Stimulated activated naive B cell treated with anti-CD40 and anti-IgM and Interleukin-4, amounts not matched to agents 10 μg/mL and 1 μg/mL and 100 μg/mL, for 72 hours (primary cell): Measurements from ENCODE around the gene CDH11.
A peak's percentile ranks its signal among the peaks of the same experiment; 100 is the strongest.

Experiments used
- ATAC-seq, 2 donors: fragments of 150-1000 bp; cut with Tn5 transposase; replicated peaks; 2 replicates each; pipeline ENCODE4 v1.10.0; 2021; ENCODE audit warnings: moderate library complexity in 1 of 2
- DNase-seq: peaks from one replicate; pipeline ENCODE4 v3.0.0; 2021
- H3K27ac Mint-ChIP-seq: one replicate; pipeline ENCODE4 v1.8.0; 2022; ENCODE audit warnings: mild to moderate bottlenecking, mixed read lengths
- H3K27me3 Mint-ChIP-seq, 2 donors: one replicate each; pipeline ENCODE4 v1.8.0; 2022; ENCODE audit warnings: mixed read lengths in 2 of 2
- H3K36me3 Mint-ChIP-seq, 2 donors: one replicate each; pipeline ENCODE4 v1.8.0; 2022; ENCODE audit warnings: mixed read lengths in 2 of 2, mild to moderate bottlenecking in 1 of 2
- H3K4me1 Mint-ChIP-seq, 2 donors: one replicate each; pipeline ENCODE4 v1.8.0; 2022; ENCODE audit warnings: mixed read lengths in 2 of 2, mild to moderate bottlenecking in 1 of 2
- H3K4me3 Mint-ChIP-seq, 2 donors: one replicate each; pipeline ENCODE4 v1.8.0; 2022; ENCODE audit warnings: mild to moderate bottlenecking in 2 of 2, mixed read lengths in 2 of 2, moderate library complexity in 1 of 2
- H3K9me3 Mint-ChIP-seq, 2 donors: one replicate each; pipeline ENCODE4 v1.8.0; 2022; ENCODE audit warnings: mixed read lengths in 2 of 2, mild to moderate bottlenecking in 1 of 2

CDH11 gene

GRCh38 chr16:65122724-65123395 lies 997 bp upstream of the CDH11 start:
- Mint-ChIP-seq H3K4me1 (peaks cover 0 to 2% of the 10 kb centered on the region in 2 donors), H3K9me3 (no peaks in the 10 kb centered on the region), H3K4me3 (no peak overlapping the region)

GRCh38 chr16:65120831-65121721 lies 787 bp downstream of the CDH11 start:
- no peak overlapping the region for H3K27ac Mint-ChIP-seq
- peaks cover 0 to 2% of the 10 kb centered on the region in 2 donors for H3K4me1 Mint-ChIP-seq
- H3K4me3 Mint-ChIP-seq, result no peak overlapping the region

More at GRCh38 chr16:65122724-65123395, 997 bp upstream of the CDH11 start:
- Mint-ChIP-seq H3K27ac (peak overlapping the region; percentile 81), H3K27me3 (peaks cover 37 to 62% of the 10 kb centered on the region in 2 donors), H3K36me3 (no peaks in the 10 kb centered on the region)
- DNase-seq, result no peak
- no peak for ATAC-seq

GRCh38 chr16:65120461-65120830 lies 1.4 kb downstream of the CDH11 start:
- Mint-ChIP-seq H3K36me3 (no peaks in the 10 kb centered on the region), H3K9me3 (no peaks in the 10 kb centered on the region), H3K27me3 (peaks cover 37 to 62% of the 10 kb centered on the region in 2 donors), H3K4me3 (no peak overlapping the region), H3K4me1 (peaks cover 0 to 2% of the 10 kb centered on the region in 2 donors), H3K27ac (peak overlapping the region; percentile 62)
- DNase-seq, result no peak
- ATAC-seq, result no peak

More at GRCh38 chr16:65120831-65121721, 787 bp downstream of the CDH11 start:
- DNase-seq, result no peak
- peaks cover 37 to 67% of the 10 kb centered on the region in 2 donors for H3K27me3 Mint-ChIP-seq
- H3K36me3 Mint-ChIP-seq, result no peaks in the 10 kb centered on the region
- no peaks in the 10 kb centered on the region for H3K9me3 Mint-ChIP-seq
- no peak for ATAC-seq

- Mint-ChIP-seq H3K4me1 (peaks cover 0 to 2% of the 10 kb centered on the region in 2 donors), H3K9me3 (no peaks in the 10 kb centered on the region), H3K27ac (peak overlapping the region; percentile 62), H3K36me3 (no peaks in the 10 kb centered on the region), H3K4me3 (no peak overlapping the region), H3K27me3 (peaks cover 37 to 59% of the 10 kb centered on the region in 2 donors)
- ATAC-seq, result no peak
- DNase-seq, result no peak
Observed at GRCh38 chr16:65119901-65120401, 1.9 kb downstream of the CDH11 start.

- H3K4me3 Mint-ChIP-seq, result no peak overlapping the region
- peaks cover 35 to 56% of the 10 kb centered on the region in 2 donors for H3K27me3 Mint-ChIP-seq
- no peak overlapping the region for H3K27ac Mint-ChIP-seq
- peaks cover 0 to 2% of the 10 kb centered on the region in 2 donors for H3K4me1 Mint-ChIP-seq
- ATAC-seq (no peak), DNase-seq (no peak)
- no peaks in the 10 kb centered on the region for H3K9me3 Mint-ChIP-seq
- no peaks in the 10 kb centered on the region for H3K36me3 Mint-ChIP-seq
Observed at GRCh38 chr16:65119435-65119834, 2.4 kb downstream of the CDH11 start.

- H3K4me1 Mint-ChIP-seq, result peaks cover 0 to 2% of the 10 kb centered on the region in 2 donors
- H3K27me3 Mint-ChIP-seq, result peaks cover 29 to 50% of the 10 kb centered on the region in 2 donors
- H3K27ac Mint-ChIP-seq, result no peak overlapping the region
- DNase-seq, result no peak
- no peaks in the 10 kb centered on the region for H3K36me3 Mint-ChIP-seq
- H3K9me3 Mint-ChIP-seq, result no peaks in the 10 kb centered on the region
- no peak for ATAC-seq
- H3K4me3 Mint-ChIP-seq, result no peak overlapping the region
Observed at GRCh38 chr16:65118871-65119270, 3.0 kb downstream of the CDH11 start.

- DNase-seq (peak; percentile 18), ATAC-seq (peak; percentile 80 to 82)
- no peaks in the 10 kb centered on the region for H3K36me3 Mint-ChIP-seq
- H3K27ac Mint-ChIP-seq, result peak overlapping the region; percentile 14
- H3K9me3 Mint-ChIP-seq, result no peaks in the 10 kb centered on the region
- peaks cover 19 to 41% of the 10 kb centered on the region in 2 donors for H3K27me3 Mint-ChIP-seq
- H3K4me3 Mint-ChIP-seq, result no peak overlapping the region
- H3K4me1 Mint-ChIP-seq, result no peaks in the 10 kb centered on the region
Observed at GRCh38 chr16:65117811-65118448, 3.9 kb downstream of the CDH11 start.

GRCh38 chr16:65116818-65117430 lies 4.9 kb downstream of the CDH11 start:
- H3K27me3 Mint-ChIP-seq, result peaks cover 19 to 35% of the 10 kb centered on the region in 2 donors
- no peak overlapping the region for H3K27ac Mint-ChIP-seq
- H3K4me1 Mint-ChIP-seq, result no peaks in the 10 kb centered on the region
- DNase-seq, result no peak
- H3K4me3 Mint-ChIP-seq, result no peak overlapping the region
- H3K9me3 Mint-ChIP-seq, result no peaks in the 10 kb centered on the region
- no peaks in the 10 kb centered on the region for H3K36me3 Mint-ChIP-seq
- ATAC-seq, result no peak

- Mint-ChIP-seq H3K4me1 (no peaks in the 10 kb centered on the region), H3K4me3 (no peak overlapping the region), H3K36me3 (no peaks in the 10 kb centered on the region), H3K9me3 (no peaks in the 10 kb centered on the region), H3K27me3 (peaks cover 14 to 29% of the 10 kb centered on the region in 2 donors), H3K27ac (no peak overlapping the region)
- DNase-seq (no peak), ATAC-seq (no peak)
Observed at GRCh38 chr16:65116216-65116615, 5.6 kb downstream of the CDH11 start.

- Mint-ChIP-seq H3K4me3 (no peak overlapping the region), H3K27me3 (peaks cover 4 to 12% of the 10 kb centered on the region in 2 donors), H3K4me1 (no peaks in the 10 kb centered on the region), H3K27ac (no peak overlapping the region), H3K36me3 (no peaks in the 10 kb centered on the region), H3K9me3 (no peaks in the 10 kb centered on the region)
- no peak for ATAC-seq
- DNase-seq, result no peak
Observed at GRCh38 chr16:65114527-65114926, 7.3 kb downstream of the CDH11 start.

- DNase-seq (no peak), ATAC-seq (no peak)
- H3K4me1 Mint-ChIP-seq, result no peaks in the 10 kb centered on the region
Observed at GRCh38 chr16:65113441-65113840, 8.4 kb downstream of the CDH11 start.

GRCh38 chr16:65111306-65111705 lies 10.6 kb downstream of the CDH11 start:
- no peaks in the 10 kb centered on the region for H3K4me1 Mint-ChIP-seq

More at GRCh38 chr16:65113441-65113840, 8.4 kb downstream of the CDH11 start:
- no peak overlapping the region for H3K27ac Mint-ChIP-seq
- H3K4me3 Mint-ChIP-seq, result no peak overlapping the region
- peaks cover 0 to 9% of the 10 kb centered on the region in 2 donors for H3K27me3 Mint-ChIP-seq
- no peaks in the 10 kb centered on the region for H3K9me3 Mint-ChIP-seq
- H3K36me3 Mint-ChIP-seq, result no peaks in the 10 kb centered on the region

GRCh38 chr16:65106757-65107156 lies 15.1 kb downstream of the CDH11 start:
- H3K27me3 Mint-ChIP-seq, result no peaks in the 10 kb centered on the region
- H3K36me3 Mint-ChIP-seq, result no peaks in the 10 kb centered on the region
- H3K4me1 Mint-ChIP-seq, result no peaks in the 10 kb centered on the region
- DNase-seq (no peak), ATAC-seq (no peak)
- H3K27ac Mint-ChIP-seq, result no peak overlapping the region
- no peaks in the 10 kb centered on the region for H3K9me3 Mint-ChIP-seq
- no peak overlapping the region for H3K4me3 Mint-ChIP-seq

More at GRCh38 chr16:65111306-65111705, 10.6 kb downstream of the CDH11 start:
- no peaks in the 10 kb centered on the region for H3K36me3 Mint-ChIP-seq
- no peaks in the 10 kb centered on the region for H3K27me3 Mint-ChIP-seq
- no peak for ATAC-seq
- H3K4me3 Mint-ChIP-seq, result no peak overlapping the region
- H3K9me3 Mint-ChIP-seq, result no peaks in the 10 kb centered on the region
- no peak for DNase-seq
- no peak overlapping the region for H3K27ac Mint-ChIP-seq

- ATAC-seq (no peak), DNase-seq (no peak)
- Mint-ChIP-seq H3K4me3 (no peak overlapping the region), H3K4me1 (no peaks in the 10 kb centered on the region), H3K27me3 (no peaks in the 10 kb centered on the region), H3K27ac (no peak overlapping the region), H3K36me3 (no peaks in the 10 kb centered on the region), H3K9me3 (peaks cover 3% of the 10 kb centered on the region in 2 donors)
Observed at GRCh38 chr16:65105171-65105570, 16.7 kb downstream of the CDH11 start.
